ENCODE data around the gene RCAN3.

RCAN3 gene

GRCh38 chr1:24558902-24559791, 56.5 kb downstream of the RCAN3 start (continued):
- TF ChIP-seq ZNF335 (tag by site-specific recombination; conservative IDR thresholded peaks at IDR 0.05) = no peak
- TF ChIP-seq ZNF354C (tag by site-specific recombination; IDR thresholded peaks at IDR 0.05; ENCODE audit: borderline replicate concordance, low read depth) = no peak
- TF ChIP-seq ZNF658 (tag by site-specific recombination; IDR thresholded peaks at IDR 0.05) = no peak
- TF ChIP-seq ZFHX2 (tag by site-specific recombination; conservative IDR thresholded peaks at IDR 0.05) = peak; percentile 45; the same call in 1 of the 2 replicates
- no peak for TF ChIP-seq ZNF501 (tag by site-specific recombination; IDR thresholded peaks at IDR 0.05)
- TF ChIP-seq KLF9 (tag by site-specific recombination; IDR thresholded peaks at IDR 0.05; ENCODE audit: low read depth) = no peak
- no peak for TF ChIP-seq ZNF311 (tag by site-specific recombination; IDR thresholded peaks at IDR 0.05; ENCODE audit: borderline replicate concordance)
- no peak for TF ChIP-seq PRDM1 (tag by site-specific recombination; IDR thresholded peaks at IDR 0.05)
- no peak for TF ChIP-seq ZNF223 (tag by site-specific recombination; IDR thresholded peaks at IDR 0.05)
- TF ChIP-seq OSR2 (tag by site-specific recombination; IDR thresholded peaks at IDR 0.05) = peak; percentile 47; the same call in 1 of the 2 replicates
- no peak for TF ChIP-seq ZNF174 (tag by site-specific recombination; IDR thresholded peaks at IDR 0.05)
- no peak for TF ChIP-seq REPIN1 (tag by site-specific recombination; IDR thresholded peaks at IDR 0.05; ENCODE audit: low read depth)
- TF ChIP-seq REST (tag by site-specific recombination; IDR thresholded peaks at IDR 0.05) = 0 out of 2 replicates have a peak, but pooled peaks have one; percentile 27
- TF ChIP-seq ZBTB17 (tag by site-specific recombination; IDR thresholded peaks at IDR 0.05) = peak; percentile 51; the same call in 1 of the 2 replicates

- CTCF ChIA-PET = interaction anchor here (0.6 to 6.3 kb wide), 3 partner anchors 18 to 269 kb away, joined by 4 to 55 read pairs (median 24); no protein-coding TSS in a partner anchor
- Histone ChIP-seq H3K4me3 (ENCODE audit: low read depth, low read length) (no peak overlapping the region), H3K27ac (ENCODE audit: extremely low read depth, low read depth, low read length) (no peak overlapping the region), H3K4me1 (ENCODE audit: control insufficient read depth, insufficient read depth, low read length) (peaks cover 17% of the 10 kb centered on the region), H3K36me3 (ENCODE audit: control insufficient read depth in 2 of 2, insufficient read depth in 1 of 2, low read length in 2 of 2) (no peaks in the 10 kb centered on the region), H3K9me3 (ENCODE audit: control insufficient read depth, insufficient read depth, low read depth, low read length) (no peaks in the 10 kb centered on the region)
- POLR2A ChIA-PET = interaction anchor here (0.6 kb wide), 1 partner anchor 82 kb away, joined by 4 read pairs; no protein-coding TSS in a partner anchor
- TF ChIP-seq BCL6B (tag by site-specific recombination; IDR thresholded peaks at IDR 0.05) = no peak
Observed at GRCh38 chr1:24560361-24560760, 57.7 kb downstream of the RCAN3 start.

- no peaks in the 10 kb centered on the region for H3K9me3 ChIP-seq (ENCODE audit: control insufficient read depth, insufficient read depth, low read depth, low read length)
- ChIA-PET POLR2A (interaction anchor here (0.6 kb wide), 1 partner anchor 1225 kb away, joined by 3 read pairs; no protein-coding TSS in a partner anchor), CTCF (interaction anchor here (1.7 to 6.3 kb wide), 2 partner anchors 20 to 24 kb away, joined by 4 to 55 read pairs; no protein-coding TSS in a partner anchor)
- H3K27ac ChIP-seq (ENCODE audit: extremely low read depth, low read depth, low read length) = no peak overlapping the region
- peaks cover 17% of the 10 kb centered on the region for H3K4me1 ChIP-seq (ENCODE audit: control insufficient read depth, insufficient read depth, low read length)
- H3K4me3 ChIP-seq (ENCODE audit: low read depth, low read length) = no peak overlapping the region
- no peaks in the 10 kb centered on the region for H3K36me3 ChIP-seq (ENCODE audit: control insufficient read depth in 2 of 2, insufficient read depth in 1 of 2, low read length in 2 of 2)
- TF ChIP-seq ZNF701 (tag by site-specific recombination; IDR thresholded peaks at IDR 0.05) (no peak), BCL6B (tag by site-specific recombination; IDR thresholded peaks at IDR 0.05) (no peak), ZSCAN23 (tag by site-specific recombination; IDR thresholded peaks at IDR 0.05) (no peak), BCL11A (tag by site-specific recombination; IDR thresholded peaks at IDR 0.05; ENCODE audit: low read depth) (no peak), ZNF398 (tag by site-specific recombination; IDR thresholded peaks at IDR 0.05) (peak; percentile 80), ZNF292 (tag by site-specific recombination; IDR thresholded peaks at IDR 0.05; ENCODE audit: borderline replicate concordance, low read depth) (no peak), ZNF391 (tag by site-specific recombination; IDR thresholded peaks at IDR 0.05; ENCODE audit: borderline replicate concordance, low read depth) (no peak), ZSCAN16 (tag by site-specific recombination; IDR thresholded peaks at IDR 0.05) (no peak), ZNF146 (tag by site-specific recombination; IDR thresholded peaks at IDR 0.05) (no peak), ZNF600 (tag by site-specific recombination; IDR thresholded peaks at IDR 0.05) (no peak), ZSCAN30 (tag by site-specific recombination; IDR thresholded peaks at IDR 0.05) (no peak)
Observed at GRCh38 chr1:24562625-24563024, 60.0 kb downstream of the RCAN3 start.

All from HEK293 (cell line).